ENCODE data around the gene POLL.

Gene POLL

DNA sequence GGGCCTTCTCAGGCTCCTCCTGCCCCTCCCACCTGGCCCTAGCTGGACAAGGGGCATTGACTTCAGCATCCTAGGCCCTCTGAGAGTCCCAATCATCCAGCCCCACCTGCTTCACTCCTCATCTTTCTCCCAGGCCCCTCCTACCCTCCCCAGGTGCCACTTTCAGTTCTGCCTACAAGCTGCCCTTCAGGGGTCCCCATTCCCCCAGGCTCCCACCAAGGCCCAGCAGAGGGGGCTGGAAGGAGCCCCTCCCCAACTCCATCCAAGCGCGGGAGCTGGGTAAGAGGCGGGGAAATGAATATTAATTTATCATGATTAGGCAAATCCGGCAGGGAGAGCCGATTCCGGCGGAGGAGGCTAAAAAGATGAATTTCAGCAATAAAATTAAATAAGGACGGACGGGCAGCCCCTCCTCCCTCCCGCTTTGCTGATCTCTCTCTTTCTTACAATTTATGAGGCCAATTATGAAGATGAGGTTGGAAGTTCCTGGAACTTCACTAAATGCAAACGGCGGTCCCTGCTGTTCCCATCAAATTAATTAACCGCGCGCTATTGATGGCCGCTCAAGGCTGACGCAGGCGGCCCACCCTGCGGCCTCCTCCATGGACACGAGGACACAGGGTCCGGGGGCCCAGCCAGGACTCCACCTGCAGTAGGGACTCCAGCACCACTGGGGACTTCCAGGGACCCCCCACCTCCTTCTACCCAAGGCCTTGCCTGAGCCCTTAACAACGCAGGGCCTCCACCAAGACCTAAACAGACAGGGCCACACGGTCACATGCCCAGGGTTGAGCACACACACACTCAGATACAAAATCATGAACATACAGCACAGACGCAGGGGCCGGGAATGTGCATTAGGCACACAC, 13.9 kb downstream of the POLL start:
- no peak for DNase-seq

DNA sequence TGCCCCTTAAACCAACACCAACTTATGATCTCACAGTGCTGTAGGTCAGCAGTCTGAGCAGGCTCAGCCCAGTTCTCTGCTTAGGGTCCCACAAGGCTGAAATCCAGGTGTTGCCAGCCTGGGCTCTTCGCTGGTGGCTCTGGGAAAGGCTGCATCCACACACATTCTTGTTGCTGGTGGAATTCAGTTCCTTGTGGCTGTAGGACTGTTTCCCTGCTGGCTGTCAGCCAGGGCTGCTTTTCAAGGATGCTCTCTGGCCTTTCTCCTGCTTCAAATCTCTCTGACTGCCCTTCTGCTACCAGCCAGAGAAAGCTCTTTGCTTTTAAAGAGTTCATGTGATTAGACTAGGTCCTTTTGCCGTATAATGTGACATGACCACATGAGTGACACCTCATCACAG, 15.3 kb downstream of the POLL start:
- DNase-seq = no peak

DNA sequence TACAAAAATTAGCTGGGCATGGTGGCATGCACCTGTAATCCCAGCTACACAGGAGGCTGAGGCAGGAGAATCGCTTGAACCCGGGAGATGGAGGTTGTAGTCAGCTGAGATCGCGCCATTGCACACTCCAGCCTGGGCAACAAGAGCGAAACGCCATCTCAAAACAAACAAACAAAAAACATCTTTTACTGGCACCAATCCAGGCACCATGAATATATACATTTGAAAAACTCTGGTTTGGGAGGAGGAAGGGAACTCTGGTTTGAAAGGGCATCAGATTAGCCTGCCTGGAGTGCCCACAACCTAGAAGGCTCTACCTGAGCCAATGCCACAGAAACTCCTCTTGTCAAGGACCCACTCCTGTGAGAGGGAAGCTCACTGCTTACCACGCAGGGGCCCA, 15.9 kb downstream of the POLL start:
- DNase-seq = no peak

DNA sequence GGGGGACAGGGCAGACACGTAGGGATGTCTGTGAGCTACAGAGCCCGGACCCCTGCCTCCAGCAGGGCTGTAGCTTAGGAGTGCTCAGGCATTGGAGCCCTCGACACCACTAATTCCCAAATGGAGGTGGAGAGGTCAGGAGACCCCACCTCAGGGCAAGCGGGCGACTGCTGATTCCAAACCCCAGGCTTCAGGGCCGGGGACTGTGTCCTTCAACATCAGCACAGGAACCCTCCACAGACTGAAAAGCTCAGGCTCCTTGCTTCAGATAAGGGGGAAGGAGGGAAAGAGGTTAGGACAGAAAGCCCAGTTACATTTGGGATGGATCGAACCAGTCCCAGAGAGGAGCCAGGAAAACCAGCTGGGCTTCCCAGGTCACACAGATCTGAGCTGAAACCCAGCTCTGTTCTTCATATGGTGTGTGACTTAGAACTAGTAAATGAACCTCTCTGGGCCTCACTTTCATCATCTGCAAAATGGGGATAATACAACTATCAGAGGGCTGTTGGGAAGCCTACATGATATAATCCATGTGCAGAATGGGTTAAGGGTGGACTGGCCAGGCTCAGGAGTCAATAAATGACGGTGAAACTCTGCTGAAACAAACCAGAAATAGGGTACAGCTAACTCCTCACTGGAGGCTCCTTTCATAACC, 16.7 kb downstream of the POLL start:
- DNase-seq = no peak

- DNase-seq = no peak
Observed at GRCh38 chr10:101570428-101571270, 17.4 kb downstream of the POLL start.

GRCh38 chr10:101569622-101570427, 18.2 kb downstream of the POLL start:
- peak; percentile 85 for DNase-seq

DNA sequence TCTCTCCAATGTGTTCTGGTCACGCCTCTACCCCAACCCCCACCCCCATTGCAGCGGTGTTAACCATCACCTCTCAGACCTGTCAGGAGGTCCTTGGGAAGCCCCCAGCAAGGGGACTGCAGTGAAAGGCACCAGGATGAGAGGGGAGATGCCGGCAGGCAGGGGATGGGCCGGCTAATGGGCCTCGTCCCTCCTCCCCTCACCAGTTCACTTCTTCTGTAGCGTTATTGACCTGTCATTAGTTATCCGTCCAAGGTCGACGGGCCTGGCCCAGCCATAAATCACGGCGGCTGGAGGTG, 18.8 kb downstream of the POLL start:
- no peak for DNase-seq

- DNase-seq = no peak
Observed at GRCh38 chr10:101568054-101568745, 19.9 kb downstream of the POLL start.

DNA sequence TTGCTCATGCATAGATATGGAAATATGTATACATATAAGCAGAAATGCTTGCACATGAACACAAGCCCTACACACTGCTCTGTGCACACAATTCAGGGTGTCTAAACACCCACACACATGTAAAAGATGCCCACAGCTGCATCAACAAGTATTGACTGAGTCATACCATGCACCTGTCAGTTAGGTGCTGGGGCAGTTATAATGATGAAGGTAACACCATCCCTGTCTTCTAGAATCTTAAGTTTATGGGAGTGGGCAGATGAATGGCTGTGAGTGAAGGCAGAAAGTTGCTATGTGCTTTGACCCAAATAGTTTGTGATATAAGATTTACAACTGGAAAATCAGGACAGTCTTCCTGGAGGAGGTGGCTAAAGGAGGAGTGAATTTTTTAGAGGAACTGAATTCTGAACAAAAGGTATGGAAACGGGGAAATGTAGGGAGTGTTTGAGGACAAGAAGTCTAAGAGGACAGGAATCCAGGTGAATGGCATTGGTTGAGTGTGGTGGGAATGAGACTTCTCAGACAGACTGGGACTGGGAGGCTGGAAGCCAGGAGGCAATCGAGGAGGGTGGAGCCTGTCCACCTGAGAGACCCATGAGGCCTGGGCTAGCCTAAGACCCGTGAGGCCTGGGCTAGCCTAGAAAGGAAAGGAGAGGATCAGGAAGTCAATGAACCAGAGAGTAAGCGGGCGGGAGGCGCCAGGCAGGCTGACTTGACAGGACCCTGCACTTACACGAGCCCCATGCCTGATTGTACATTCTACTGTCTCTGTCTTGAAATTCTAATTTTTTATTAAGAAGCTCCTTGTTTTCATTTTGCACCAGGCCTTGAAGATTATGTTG, 20.7 kb downstream of the POLL start:
- no peak for DNase-seq

DNA sequence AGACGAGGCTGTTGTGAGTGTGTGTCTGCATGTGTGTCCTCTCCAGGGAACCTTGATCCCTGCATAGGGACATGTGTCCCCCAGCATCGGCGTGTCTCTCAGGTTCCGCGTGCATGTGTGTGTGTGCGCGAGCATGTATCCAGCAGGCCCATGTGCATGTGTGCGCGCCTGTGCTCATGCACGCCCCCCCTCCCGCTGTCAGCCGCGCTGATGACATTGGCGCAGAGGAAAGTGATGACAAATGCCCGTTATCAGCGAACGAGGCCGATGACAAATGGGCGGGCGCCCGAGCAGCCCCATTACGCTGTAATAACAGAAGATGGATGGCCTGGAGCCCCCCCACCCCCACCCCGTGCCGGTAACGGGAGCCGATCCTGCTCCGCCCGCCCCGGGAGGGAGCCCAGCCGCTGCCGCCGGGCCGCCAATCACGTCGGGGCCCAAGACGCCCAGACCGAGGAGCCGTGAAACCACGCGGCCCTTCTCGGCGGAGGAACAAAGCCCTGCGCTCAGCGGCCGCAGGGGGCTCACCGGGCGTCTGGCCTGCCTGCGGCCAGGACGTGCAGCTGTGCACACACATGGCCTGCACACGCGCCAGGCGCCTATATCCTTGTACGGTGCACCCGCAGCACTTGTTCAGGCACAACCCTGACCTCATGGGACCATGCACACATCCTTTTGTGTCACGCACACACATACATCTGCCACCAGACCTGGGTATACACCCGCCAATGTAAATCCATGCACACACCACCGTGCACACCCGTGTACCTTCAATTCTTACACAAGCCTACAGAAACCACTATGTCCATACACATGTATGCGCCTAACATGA, 21.5 kb downstream of the POLL start:
- DNase-seq = no peak

DNA sequence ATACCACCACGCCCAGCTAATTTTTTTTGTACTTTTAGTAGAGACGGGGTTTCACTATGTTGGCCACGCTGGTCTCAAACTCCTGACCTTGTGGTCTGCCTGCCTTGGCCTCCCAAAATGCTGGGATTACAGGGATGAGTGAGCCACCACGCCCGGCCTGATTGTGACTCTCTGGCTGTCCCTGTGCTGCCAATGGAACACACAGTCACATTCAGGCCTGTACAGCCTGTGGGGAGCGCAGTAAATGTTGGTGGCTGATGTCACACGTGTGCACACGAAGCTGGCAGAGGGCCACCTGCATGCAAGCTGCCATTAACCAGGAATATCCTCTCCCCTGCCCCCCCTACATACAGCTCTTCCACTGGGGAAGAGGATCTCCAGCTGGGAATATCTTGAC, 22.1 kb downstream of the POLL start:
- DNase-seq = no peak

DNA sequence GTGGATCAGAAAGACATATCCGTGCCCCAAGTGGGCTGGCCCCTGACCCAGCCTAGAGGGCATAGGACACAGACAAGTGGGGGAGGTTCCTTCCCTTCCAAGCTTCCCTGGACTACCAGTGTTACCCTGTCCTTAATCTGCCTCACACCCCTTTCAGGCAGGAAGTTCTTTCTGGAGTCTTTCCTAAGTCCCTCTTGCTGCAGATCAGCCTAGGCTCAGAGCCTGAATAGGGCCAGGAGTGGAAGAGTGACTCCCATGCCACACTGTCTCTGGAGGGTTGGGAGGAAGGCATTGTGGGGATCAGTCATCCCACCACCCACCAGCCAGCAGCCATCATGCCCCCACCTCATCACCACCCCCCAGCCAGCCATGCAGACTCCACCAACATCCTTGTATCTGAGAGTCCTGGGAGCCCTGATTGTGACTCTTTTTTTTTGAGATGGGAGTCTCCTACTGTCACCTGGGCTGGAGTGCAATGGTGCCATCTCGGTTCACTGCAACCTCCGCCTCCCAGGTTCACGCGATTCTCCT, 22.6 kb downstream of the POLL start:
- DNase-seq = no peak

GRCh38 chr10:101564490-101564991, 23.5 kb downstream of the POLL start:
- DNase-seq = no peak

GRCh38 chr10:101563497-101564040, 24.5 kb downstream of the POLL start:
- no peak for DNase-seq

DNA sequence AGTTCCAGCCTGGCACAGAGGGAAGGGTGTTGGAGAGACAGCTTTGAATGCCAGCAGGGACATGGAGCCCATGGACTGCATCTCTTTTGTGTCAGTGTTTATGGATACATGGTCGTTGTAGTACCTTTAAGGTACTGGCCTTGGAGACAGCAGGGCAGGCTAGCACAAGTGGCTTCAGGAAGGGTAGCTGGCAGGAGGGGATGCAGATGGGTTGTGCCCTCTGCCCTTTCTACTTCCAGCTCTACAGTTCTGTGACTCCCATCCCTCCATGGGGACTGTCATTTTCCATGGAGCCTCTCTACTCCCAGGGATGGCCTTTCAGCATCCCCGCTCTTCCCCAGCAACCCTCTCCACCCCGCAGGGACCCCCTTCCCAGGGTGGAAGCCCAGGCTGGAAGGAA, 25.1 kb downstream of the POLL start:
- no peak for DNase-seq

DNA sequence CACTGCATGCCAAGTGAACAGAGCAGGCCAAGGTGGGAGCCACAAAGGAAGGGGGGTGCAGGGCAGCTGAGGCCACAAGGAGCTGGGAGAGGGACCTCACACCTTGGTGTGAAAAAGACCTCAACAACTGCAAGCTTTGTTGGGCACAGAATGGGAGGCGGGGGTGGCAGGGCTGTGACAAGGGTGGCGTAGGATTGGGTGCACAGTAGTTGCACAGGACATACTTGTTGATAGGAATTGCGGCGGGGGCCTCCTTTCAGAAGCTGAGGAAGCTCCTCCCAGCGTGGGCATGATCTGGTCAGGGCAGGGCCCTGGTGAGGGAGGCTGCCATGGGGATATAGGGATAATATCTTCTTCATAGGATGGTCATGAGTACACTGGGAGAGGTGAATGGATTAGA, 25.8 kb downstream of the POLL start:
- no peak for DNase-seq

DNA sequence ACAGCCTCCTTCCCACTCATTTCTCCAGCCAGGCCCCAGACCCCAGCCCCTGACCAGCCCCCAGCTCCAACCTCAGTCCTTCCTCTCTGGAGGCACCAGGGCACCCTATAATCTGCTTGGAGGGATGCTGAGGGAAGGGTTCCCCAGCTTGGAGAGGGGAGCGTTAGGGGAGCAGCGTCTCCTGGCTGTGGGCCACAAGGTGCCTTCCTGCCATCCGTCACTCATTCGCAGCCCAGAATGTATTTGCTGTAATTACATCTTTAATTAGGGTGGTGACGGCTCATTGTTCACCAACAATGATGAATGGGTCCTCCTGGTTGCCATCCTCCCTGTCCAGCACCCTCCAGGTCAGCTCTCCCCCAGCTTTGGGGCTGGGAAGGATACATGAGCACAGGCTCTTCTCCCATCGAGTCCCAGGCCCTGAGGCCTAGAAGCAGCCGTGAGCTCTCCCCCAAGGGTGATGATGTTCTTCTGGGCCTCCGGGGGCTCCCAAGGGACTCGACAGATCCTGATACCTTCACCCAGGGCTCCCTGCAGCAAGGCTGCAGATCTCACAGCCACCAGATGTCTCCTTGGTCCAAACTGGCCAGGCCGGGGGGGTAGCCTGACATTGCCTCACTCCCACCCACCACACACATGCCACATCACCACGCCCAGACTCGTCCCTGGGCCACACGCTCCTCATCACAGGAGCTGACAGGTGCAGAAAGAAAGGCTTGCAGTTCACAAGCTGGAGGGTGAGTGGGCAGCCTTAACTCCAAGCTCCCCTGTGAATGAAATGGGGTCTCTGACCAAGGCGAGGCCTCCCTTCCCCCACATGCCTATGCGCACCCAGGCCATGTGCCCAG, 26.8 kb downstream of the POLL start:
- DNase-seq = no peak

- no peak for DNase-seq
Observed at GRCh38 chr10:101560298-101561067, 27.6 kb downstream of the POLL start.
